Brain microvascular endothelial cell (primary cell): ENCODE results near the gene FRYL.
"Not testable (repeated sequence)": the region's sequence is repeated elsewhere in the genome, so short reads cannot be mapped to it uniquely, and the experiment has no call there.

Experiments used
- DNase-seq: peaks from one replicate; pipeline ENCODE4 v3.0.0-alpha.2; 2020
- H3K27ac ChIP-seq: fragments of 250-450 bp; sonication (Bioruptor Pico); 2 replicates; pipeline ENCODE4 v1.5.1; 2020; ENCODE audit warnings: mild to moderate bottlenecking, moderate library complexity
- H3K27me3 ChIP-seq: fragments of 250-450 bp; sonication (Bioruptor Pico); replicated peaks from 2 replicates; pipeline ENCODE4 v1.5.1; 2020; ENCODE audit warnings: mild to moderate bottlenecking
- H3K36me3 ChIP-seq: fragments of 250-450 bp; sonication (Bioruptor Pico); replicated peaks from 2 replicates; pipeline ENCODE4 v1.5.1; 2020; ENCODE audit warnings: mild to moderate bottlenecking
- H3K4me3 ChIP-seq: 2 replicates; pipeline ENCODE4 v1.5.1; 2011; ENCODE audit warnings: low read depth, mild to moderate bottlenecking, control low read depth, low read length, moderate library complexity
- CTCF ChIP-seq: IDR thresholded peaks from 2 replicates; pipeline ENCODE4 v1.5.1; 2011; ENCODE audit warnings: low read depth, mild to moderate bottlenecking, moderate library complexity, low read length, control low read depth, inconsistent platforms; ENCODE audit errors: missing control alignments
- in situ Hi-C: cut with HindIII; loops from 2 replicates; pipeline ENCODE4 v1.10.0; 2017; ENCODE audit warnings: low sequenced_read_pairs, low pct_ligation_motif_present

FRYL gene

GRCh38 chr4:48640225-48640624 is 139.9 kb downstream of the FRYL start:
- DNase-seq: no peak
- in situ Hi-C loops: no loop called here
- no peaks in the 10 kb centered on the region for H3K27me3 ChIP-seq
- no peaks in the 10 kb centered on the region for H3K36me3 ChIP-seq
- no peak overlapping the region for H3K4me3 ChIP-seq
- TF ChIP-seq CTCF: no peak
- no peak overlapping the region for H3K27ac ChIP-seq

- Histone ChIP-seq H3K27ac (no peak overlapping the region), H3K27me3 (no peaks in the 10 kb centered on the region), H3K4me3 (no peak overlapping the region), H3K36me3 (no peaks in the 10 kb centered on the region)
- in situ Hi-C loops: no loop called here
- no peak for DNase-seq
- TF ChIP-seq CTCF: no peak
Measured at GRCh38 chr4:48639807-48640206, 140.3 kb downstream of the FRYL start.

GRCh38 chr4:48638586-48638985 is 141.5 kb downstream of the FRYL start:
- H3K27ac ChIP-seq, H3K36me3 ChIP-seq, DNase-seq, in situ Hi-C loops, H3K27me3 ChIP-seq, H3K4me3 ChIP-seq: not testable (repeated sequence)

GRCh38 chr4:48636911-48637310 is 143.2 kb downstream of the FRYL start:
- no peak for TF ChIP-seq CTCF
- H3K27me3 ChIP-seq: no peaks in the 10 kb centered on the region
- H3K36me3 ChIP-seq: no peaks in the 10 kb centered on the region
- DNase-seq: no peak
- in situ Hi-C loops: no loop called here
- no peak overlapping the region for H3K27ac ChIP-seq
- H3K4me3 ChIP-seq: no peak overlapping the region

GRCh38 chr4:48635980-48636379 is 144.1 kb downstream of the FRYL start:
- Histone ChIP-seq H3K27me3 (no peaks in the 10 kb centered on the region), H3K27ac (no peak overlapping the region), H3K4me3 (no peak overlapping the region), H3K36me3 (no peaks in the 10 kb centered on the region)
- no peak for TF ChIP-seq CTCF
- in situ Hi-C loops: no loop called here
- no peak for DNase-seq

GRCh38 chr4:48635310-48635709 is 144.8 kb downstream of the FRYL start:
- H3K27me3 ChIP-seq: no peaks in the 10 kb centered on the region
- in situ Hi-C loops: no loop called here
- TF ChIP-seq CTCF: no peak
- H3K36me3 ChIP-seq: no peaks in the 10 kb centered on the region
- no peak overlapping the region for H3K4me3 ChIP-seq
- no peak overlapping the region for H3K27ac ChIP-seq
- no peak for DNase-seq
